Measurements from ENCODE around the gene AK8.
"Not testable (repeated sequence)": the region's sequence is repeated elsewhere in the genome, so short reads cannot be mapped to it uniquely, and the experiment has no call there.

The AK8 gene

DNA sequence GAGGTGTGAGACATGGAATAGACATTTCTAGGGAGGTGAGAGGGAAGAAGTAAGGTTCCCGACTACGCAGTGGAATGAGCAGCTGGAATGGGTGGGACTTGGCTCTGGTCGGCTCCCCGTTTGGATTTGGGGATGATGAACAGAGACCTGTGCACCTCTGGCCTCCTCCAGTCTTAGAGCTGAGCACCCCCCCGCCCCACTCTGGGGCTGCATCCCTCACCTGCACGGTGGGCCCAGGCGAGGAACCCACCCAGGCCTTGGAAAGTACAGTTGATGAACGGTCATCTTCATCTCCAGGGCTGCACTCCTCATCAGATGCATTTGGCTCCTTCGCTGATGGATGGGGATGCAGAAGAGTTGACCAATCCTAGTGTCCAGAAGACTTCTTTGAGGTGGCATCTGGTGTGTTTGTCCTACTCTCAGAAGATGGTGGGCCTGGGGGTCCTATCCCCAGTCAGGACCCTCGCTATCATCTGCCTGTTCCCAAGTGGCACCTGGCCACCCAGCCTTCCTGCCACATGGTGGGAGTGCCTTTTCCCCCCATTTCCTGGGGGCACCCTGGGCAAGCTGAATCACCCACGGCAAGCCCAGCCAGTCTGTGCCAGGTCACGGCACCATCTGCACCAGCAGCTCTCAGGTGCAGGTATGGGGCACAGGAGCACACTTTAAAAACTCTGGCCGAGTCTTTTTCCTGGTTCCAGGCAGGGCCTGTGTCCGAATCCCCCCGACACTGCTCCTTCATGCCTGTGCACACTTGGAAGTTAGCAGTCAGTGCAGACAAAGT lies 137.4 kb downstream of the AK8 start:
- DNase-seq, result no peak

DNA sequence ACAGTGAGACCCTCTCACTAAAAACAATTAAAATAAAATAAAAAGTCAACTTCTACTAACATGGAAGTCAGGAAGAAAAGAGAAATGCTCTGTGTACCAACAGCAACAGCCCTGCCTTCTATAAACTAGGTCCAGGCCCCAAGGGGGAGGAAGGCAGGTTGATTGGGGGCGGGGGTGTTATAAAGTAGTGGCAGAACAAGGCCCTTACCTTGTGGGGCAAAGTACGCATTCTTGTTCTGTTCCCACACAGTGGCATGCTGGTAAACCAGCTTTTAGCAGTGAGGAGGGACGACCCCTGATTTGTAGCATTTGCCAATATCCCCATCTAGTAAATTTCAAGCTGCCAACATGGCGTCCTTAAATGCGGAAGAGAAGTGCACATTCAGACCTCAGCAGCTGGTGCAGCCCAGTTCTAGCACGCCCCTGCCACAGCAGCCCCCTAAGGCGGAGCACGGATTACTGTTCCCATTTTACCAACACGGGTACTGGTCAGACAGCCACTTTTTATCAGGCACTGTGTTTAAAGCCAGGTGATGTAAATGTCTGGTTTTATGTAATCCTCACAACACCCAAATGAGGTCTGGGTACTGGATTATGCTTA lies 138.3 kb downstream of the AK8 start:
- DNase-seq, result no peak

DNA sequence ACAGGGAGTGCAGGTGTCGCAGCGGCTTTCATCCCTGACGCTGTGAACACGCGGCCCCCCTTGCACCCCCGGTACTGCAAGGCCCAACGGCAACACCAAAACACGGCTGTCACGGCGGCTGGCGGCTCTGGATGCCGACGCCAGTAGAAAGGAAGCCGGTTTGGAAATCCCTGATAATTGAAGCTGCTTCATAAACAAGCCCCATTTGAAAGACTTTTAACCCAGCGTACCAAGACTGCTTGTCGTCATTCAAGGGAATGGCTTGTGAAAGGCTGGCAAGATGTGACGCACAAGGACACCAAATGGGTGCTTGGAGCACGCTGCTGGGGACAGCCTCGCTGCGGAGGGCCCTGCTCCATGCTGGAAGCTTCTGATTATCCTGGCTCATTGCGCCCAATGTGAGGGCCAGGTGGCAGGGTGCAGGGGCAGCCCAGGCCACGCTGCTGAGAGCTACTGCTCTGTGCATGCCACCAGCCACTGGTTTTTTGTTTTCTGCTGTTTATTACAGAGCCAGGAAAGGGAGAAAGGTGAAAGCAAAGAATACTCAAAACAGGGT lies 144.7 kb downstream of the AK8 start:
- no peak for DNase-seq

DNA sequence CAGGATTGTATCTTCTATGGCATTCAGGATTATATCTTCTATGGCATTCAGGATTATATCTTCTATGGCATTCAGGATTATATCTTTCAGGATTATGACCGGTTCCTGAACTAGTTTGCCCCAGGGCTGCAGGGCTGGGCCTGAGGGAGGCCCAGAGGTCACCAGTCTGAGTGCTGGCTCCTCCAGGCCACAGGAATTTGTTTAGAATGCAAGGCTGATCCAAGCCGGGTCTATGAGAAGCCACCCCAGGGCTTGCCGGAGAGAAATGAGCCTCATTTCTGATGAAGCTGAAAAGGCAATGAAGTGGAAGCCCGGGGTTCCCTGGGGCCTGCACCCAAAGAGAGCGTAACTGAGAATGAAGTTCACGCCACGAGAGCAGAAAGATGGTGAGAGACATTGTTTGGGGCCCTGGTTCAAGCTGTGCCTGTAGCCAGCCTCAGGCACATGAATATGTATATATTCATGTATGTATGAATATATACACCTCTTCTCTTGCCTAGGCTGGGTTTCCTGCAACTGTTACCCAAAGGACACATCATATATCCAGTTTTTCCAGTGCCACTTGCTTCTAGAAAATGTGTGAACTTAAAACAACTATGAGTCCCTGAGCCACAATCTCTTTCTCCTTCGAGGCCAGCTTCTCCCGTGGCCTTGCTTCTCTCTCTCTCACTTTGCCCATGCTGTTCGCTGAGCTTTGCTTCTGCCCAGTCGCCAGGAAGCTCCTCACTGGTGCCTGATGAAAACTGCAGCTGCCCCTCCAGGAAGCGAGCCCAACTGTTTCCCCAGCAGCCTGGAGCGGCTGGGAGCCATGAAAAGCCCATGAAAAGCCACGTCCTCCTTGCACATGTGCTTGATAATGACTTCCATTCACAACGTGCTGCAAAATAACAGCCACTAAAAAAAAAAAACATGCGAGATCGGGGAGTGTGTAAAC lies 145.5 kb downstream of the AK8 start:
- DNase-seq, result no peak

DNA sequence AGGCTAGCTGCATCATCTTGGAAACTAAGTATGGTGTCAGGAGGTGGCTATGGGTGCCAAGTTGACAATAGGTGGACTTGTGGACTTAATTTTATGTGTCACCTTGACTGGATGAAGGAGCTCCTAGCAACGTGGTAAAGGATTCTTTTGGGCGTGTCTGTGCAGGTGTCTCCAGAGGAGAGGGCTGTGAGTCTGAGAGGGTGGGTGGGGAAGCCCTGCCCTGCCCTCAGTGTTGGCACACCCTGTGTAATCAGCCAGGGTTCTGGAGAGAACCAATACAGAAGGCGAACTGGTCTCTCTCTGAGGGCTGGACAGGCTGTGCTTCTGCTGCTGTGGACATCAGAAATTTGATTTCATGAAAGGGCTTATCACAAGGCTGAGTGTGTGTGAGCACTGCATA lies 146.9 kb downstream of the AK8 start:
- DNase-seq, result no peak

DNA sequence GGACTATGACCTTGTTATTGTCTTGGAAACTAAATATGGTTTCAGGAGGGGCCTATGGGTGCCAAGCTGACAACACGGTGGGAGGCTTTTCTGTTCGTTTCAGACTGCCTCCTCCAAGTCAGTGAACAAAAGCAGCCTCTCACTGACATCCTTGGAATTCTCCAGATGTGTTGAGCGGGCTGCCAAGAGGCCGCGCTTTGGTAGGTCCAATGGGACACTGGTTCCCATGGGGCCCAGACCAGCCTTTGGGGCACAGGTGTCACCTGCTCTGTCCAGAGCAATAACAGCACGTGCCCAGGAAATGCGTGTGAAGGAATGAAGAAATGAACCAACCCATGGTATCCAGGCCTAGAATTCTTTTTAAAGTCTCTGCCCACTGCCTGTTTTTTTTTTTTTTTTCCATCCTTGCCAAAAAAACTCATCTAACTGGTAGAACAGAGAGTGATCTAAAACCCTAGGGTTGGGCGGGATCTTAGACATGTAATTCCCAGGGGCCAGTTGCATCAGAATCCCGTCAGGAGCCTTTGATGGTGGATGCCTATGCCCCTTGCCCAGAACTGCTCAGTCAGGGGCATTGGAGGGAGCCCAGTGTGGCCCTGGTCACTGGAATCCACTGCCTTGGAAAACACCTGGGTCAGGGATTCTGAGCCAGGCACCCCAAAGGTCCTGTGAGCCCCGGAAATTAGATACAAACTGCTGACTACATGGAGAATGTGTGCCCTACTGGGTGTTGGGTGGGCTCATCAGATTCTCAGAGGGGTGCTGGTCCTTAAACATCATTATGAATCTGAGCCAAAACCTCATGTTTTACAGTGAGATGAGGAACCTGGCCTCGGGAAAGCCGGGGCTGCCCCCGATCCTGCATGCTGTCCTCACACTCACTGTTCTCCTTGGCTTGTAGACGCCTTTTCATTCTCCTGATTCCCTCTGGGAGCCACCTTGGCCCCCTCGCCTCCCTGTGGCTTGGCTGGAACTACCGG lies 147.7 kb downstream of the AK8 start:
- no peak for DNase-seq

DNA sequence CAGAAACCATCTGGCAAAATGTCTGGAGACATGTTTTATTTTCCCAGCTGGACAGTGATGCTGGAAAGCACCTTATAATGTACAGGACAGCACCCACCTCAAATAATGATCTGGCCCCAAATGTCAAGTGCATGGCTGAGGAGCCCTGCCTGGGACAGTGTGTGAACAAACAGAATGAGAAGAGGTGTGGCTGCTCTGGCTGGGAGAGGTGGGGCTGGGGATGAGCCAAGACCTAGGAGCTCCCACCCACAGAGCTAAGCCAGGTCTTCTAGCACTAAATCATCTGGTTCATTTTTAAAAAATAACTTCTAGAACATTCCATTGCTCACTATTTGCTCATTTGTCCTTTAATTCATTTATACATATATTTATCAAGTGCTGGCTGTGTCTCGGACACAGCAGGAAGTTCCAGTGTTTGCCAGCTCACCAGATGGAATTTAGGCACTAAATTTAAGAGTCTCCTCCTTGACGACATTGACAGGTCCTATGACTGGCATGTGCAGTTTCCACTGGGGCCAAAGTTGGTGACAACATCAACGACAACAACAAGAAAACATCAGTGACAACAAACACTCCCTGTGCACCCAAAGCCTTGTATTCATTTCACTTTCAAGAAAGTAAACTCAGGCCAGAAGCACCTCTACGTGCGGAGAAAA lies 148.7 kb downstream of the AK8 start:
- DNase-seq, result no peak

DNA sequence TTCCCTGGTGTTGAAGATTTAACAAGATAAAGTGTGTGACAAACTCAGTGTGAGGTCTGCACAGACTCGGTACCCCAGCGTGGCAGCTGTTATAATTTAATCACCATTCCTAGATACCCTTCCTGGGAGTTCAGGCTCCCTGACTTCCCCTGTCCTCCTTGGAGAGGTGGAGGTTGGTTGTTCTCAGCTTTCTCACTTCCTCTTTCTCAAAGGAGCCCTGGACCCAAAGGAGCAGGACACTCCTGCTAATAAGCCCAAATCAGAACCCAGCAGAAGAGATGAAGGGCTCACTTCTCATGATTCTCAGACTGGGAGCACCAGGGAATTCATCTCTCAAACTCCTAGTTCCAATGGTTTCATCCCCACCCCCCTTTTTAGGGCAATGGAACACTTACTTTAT lies 149.6 kb downstream of the AK8 start:
- DNase-seq, result no peak

DNA sequence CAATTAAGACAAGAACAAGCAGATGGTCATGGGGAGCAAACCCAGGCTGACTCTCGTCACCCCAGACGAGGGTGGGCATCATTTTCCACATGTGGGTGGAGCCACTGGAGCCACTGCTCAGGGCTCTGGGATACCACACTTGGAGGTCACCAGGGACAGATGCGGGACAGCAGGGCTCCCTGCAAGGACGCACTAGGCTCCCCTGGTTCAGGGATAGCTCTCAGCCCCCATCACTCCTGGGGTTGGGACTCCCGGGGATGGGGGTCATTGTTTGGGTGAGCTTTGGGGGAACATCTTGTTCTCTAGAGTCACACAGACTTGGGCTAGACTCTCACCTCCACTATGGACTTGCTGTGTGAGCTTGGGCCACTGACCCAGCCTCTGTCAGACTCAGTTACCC lies 150.0 kb downstream of the AK8 start:
- DNase-seq, result no peak

DNA sequence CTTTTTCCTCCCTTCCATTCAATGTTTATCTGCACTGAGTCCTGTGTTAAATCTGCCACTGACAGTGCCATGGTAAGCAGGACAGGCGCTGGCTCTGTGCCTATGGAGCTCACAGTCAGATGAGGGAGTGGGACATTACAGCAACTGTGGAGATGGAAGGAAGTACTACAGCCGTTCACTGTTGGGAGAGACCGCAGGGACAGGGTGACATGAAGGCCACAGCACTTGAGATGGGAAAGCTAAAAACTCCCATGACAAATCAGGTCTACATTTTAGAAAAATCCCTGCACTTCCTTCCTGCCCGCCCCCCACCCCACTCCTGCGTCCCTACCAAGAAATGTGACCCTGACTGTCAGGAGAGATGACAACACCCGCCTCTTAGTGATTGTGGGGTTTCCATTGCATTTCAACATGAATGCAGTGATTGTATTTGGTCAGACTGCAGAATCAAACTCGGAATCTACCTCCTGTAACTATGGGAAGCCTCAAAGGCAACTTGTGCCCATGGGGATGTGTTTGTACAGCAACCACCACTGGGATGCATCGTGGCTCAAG lies 151.4 kb downstream of the AK8 start:
- no peak for DNase-seq

DNA sequence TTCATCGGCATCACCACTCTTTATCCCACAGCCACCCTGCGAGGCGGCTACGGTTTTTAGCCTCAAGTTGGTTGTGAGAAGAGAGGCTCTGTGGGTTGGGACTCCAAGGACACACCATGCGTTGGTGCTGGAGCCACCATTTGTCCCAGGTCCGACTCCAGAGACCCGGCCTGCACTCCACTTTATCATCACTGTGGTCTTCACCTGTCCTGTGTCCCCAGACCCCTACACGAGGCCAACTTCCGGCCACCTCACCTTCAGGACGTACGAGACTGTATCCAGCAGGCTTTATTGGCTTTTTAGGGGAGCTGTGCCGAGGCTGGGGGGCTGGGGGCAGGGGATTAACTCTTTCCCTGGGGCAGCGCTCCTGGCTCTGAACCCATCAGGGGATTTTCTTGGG lies 152.8 kb downstream of the AK8 start:
- DNase-seq, result no peak

DNA sequence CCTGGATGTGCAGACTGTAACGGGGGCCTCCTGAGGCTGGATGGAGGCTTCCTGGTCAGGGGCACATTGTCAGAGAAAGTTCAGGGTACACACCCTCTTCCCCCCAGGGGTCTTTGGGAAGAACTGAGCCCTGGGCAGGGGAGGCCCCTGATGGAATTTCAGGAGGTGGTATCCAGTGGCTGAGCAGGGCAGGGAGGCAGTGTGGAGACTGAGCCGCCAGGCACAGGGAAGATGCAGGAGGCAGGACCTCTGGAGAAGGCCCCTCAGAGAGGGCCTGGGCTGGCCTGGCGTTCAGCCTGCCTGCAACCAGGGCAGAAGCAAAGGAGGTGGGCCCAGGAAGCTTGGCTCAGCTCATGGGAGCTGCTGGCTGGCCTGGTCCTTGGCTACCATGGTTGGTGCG lies 154.3 kb downstream of the AK8 start:
- DNase-seq, result no peak

DNA sequence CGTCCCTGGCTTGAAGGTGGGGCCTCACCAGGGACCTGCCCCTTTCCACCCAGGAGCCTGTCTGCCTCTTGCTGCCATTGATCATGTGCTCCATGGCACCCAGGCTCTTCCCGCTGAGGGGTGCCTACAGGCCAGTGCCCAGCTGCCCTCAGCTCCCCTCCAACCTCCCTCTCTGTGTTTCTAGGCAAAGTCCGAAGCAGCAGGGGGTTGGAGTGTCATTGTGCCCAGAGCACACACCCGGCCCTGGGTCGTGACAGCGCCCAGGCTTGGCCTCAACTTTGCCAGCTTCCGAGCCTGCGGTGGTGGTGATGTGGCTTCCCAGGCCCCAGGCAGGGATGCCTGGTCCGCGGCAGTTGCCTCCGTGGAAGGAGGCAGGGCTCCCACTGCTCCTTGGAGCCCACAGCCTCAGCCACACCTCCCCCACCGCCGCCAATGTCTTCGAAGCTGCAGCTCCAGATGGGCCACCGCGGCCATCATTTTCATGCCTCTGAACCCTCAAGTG lies 155.5 kb downstream of the AK8 start:
- no peak for DNase-seq

DNA sequence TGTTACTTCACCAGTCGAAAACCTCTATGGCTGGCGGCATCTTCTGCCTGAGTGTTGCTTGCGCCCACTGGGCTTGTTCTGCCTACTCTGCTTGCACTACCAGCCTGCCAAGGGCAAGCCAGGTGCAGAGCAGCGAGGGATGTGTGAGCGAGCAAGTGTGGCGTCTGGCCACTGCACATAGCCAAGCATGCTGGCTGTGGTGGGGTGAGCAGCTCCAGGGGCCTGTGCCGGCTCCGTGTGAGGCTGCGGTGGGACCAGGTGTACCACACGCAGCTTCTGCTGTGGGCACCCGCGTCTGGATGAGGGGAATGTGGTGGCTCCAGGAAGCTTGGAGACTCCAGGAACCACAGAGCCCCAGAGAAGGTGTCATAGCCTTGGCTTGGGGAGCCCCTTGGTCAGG lies 156.4 kb downstream of the AK8 start:
- no peak for DNase-seq

DNA sequence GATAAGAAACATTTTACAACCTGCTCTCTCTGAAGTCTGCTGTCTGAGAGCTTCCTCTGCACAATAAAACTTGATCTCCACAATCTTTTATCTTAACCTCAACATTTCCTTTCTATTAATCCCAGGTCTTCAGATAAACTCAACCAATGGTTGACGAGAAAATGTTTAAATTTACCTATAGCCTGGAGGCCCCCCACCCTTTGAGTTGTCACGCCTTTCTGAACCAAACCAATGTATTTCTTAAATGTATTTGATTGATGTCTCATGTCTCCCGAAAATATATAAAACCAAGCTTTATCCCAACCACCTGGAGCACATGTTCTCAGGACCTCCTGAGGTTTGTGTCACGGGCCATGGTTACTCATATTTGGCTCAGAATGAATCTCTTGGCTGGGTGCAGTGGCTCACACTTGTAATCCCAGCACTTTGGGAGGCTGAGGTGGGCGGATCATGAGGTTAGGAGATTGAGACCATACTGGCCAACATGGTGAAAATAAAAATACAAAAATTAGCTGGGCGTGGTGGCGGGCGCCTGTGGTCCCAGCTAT lies 159.6 kb downstream of the AK8 start:
- DNase-seq, result not testable (repeated sequence)

DNA sequence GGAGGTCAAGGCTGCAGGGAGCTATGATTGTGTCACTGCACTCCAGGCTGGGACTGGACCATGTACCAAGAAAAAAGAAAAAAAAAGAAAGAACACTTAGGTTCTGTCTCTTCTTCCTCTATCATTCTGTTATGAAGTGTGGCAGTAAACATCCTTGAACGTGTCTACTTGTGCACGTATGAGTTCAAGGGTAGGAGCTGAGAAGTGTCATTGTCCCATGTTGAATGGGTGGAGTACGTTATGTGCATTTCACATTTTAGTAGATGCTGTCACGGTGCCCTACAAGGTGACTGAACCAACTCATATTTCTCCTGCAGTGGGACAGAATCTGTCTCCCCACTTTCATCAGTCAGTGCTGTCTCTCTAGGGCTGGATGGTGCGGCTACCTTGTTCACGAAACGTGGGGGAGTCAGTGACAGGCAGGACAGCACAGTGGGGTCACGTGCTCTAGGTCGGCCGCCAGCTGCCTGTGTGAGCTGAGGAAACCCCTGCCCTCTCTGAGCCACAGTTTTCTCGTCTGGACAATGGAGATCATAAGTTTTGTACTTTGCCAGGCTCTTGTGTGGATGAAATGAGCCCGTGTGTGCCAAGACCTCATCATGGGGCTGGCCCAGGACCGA lies 160.6 kb downstream of the AK8 start:
- DNase-seq, result no peak

DNA sequence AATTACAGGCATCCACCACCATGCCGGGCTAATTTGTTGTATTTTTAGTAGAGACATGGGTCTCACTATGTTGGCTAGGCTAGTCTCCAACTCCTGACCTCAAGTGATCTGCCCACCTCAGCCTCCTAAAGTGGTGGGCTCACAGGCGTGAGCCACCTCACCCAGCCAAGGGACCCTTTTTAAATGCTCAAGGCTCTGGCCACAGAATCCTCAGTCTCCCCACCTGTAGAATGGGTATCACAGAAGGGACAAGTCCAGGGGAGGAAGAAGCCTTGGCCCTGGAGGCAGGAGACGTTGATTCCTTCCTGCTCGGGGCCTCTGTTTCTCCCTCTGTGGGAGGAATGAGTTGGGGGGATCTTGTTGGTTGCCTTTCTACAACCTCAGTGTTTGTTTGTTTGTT lies 162.1 kb downstream of the AK8 start:
- DNase-seq, result no peak

DNA sequence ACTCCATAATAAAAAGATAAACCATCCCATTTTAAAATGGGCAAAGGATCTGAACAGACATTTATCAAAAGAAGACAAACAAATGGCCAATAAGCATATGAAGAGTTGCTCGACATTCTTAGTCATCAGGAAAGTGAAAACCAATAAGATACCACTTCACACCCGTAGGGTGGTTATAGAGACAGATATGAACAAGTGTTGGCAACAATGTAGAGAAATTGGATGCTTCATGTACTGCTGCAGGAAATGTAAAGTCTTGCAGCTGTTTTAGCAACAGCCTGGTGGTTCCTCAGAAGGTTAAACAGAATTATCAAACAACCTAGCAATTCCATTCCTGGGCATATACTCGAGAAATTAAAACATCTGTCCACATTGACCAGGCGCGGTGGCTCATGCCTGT lies 165.3 kb downstream of the AK8 start:
- no peak for DNase-seq

DNA sequence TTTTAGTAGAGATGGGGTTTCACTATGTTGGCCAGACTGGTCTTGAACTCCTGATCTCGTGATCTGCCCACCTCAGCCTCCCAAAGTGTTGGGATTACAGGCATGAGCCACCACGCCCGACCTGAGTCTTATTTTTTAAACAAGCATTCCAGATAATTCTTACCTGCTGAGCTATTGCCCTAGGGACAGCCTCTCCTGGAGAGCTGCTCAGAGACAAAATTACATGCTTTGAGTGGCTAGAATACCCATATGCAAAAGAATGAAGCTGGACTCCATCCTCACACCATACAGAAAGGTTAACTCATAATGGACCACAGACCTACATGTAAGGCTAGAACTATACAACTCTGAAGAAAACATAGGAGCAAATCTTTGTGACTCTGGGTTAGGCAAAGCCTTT lies 166.2 kb downstream of the AK8 start:
- DNase-seq, result no peak

DNA sequence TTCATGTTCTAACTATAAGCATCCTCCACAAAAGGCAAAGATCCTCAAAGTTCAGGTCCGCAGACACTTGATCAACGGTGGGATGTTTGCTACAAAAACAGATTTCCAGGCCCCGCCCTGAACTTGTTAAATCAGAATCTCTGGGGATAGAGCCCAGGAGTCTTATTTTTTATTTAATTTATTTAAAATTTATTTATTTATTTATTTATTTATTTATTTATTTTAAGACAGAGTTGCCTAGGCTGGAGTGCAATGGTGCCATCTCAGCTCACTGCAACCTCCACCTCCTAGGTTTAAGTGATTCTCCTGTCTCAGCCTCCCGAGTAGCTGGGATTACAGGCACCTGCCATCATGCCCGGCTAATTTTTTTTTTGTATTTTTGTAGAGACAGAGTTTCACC lies 166.9 kb downstream of the AK8 start:
- not testable (repeated sequence) for DNase-seq

Data from cortex of kidney (tissue), 1 donor.